ENCODE data around the gene PSME4.
A peak's percentile ranks its signal among the peaks of the same experiment; 100 is the strongest.

Gene PSME4

GRCh38 chr2:53820711-53821110, 150.1 kb downstream of the PSME4 start:
- H3K9me3 Mint-ChIP-seq = no peaks in the 10 kb centered on the region

GRCh38 chr2:53820048-53820447, 150.7 kb downstream of the PSME4 start:
- H3K36me3 Mint-ChIP-seq (ENCODE audit: low read depth) = peaks cover 32% of the 10 kb centered on the region
- no peak for TF ChIP-seq CTCF (IDR thresholded peaks at IDR 0.05; ENCODE audit: unreplicated experiment in 3 of 3)
- no peaks in the 10 kb centered on the region for H3K27me3 Mint-ChIP-seq (ENCODE audit: low read depth)
- H3K4me3 Mint-ChIP-seq = no peak overlapping the region
- no peaks in the 10 kb centered on the region for H3K4me1 Mint-ChIP-seq
- no peaks in the 10 kb centered on the region for H3K9me3 Mint-ChIP-seq
- no peak overlapping the region for H3K27ac Mint-ChIP-seq

More at GRCh38 chr2:53820711-53821110, 150.1 kb downstream of the PSME4 start:
- H3K36me3 Mint-ChIP-seq (ENCODE audit: low read depth) = peaks cover 26% of the 10 kb centered on the region
- no peak for TF ChIP-seq CTCF (IDR thresholded peaks at IDR 0.05; ENCODE audit: unreplicated experiment in 3 of 3)
- H3K27ac Mint-ChIP-seq = peak overlapping the region in 1 of 3 experiments; percentile 32
- no peaks in the 10 kb centered on the region for H3K27me3 Mint-ChIP-seq (ENCODE audit: low read depth)
- no peaks in the 10 kb centered on the region for H3K4me1 Mint-ChIP-seq
- H3K4me3 Mint-ChIP-seq = no peak overlapping the region

- Mint-ChIP-seq H3K36me3 (ENCODE audit: low read depth) (peaks cover 34% of the 10 kb centered on the region), H3K4me3 (no peak overlapping the region), H3K9me3 (no peaks in the 10 kb centered on the region), H3K4me1 (no peaks in the 10 kb centered on the region), H3K27ac (no peak overlapping the region), H3K27me3 (ENCODE audit: low read depth) (no peaks in the 10 kb centered on the region)
- no peak for TF ChIP-seq CTCF (IDR thresholded peaks at IDR 0.05; ENCODE audit: unreplicated experiment in 3 of 3)
Measured at GRCh38 chr2:53819634-53820033, 151.2 kb downstream of the PSME4 start.

- H3K4me1 Mint-ChIP-seq = no peaks in the 10 kb centered on the region
- no peak for TF ChIP-seq CTCF (IDR thresholded peaks at IDR 0.05; ENCODE audit: unreplicated experiment in 3 of 3)
- peaks cover 38% of the 10 kb centered on the region for H3K36me3 Mint-ChIP-seq (ENCODE audit: low read depth)
- H3K4me3 Mint-ChIP-seq = no peak overlapping the region
- no peaks in the 10 kb centered on the region for H3K27me3 Mint-ChIP-seq (ENCODE audit: low read depth)
- no peak overlapping the region for H3K27ac Mint-ChIP-seq
- no peaks in the 10 kb centered on the region for H3K9me3 Mint-ChIP-seq
Measured at GRCh38 chr2:53818854-53819435, 151.8 kb downstream of the PSME4 start.
